Measurements from ENCODE around the gene ZNF831.

Gene ZNF831

GRCh38 chr20:59247731-59248684, 84.4 kb downstream of the ZNF831 start:
- TF ChIP-seq CTCF (IDR thresholded peaks at IDR 0.05) = no peak
- no peaks in the 10 kb centered on the region for H3K9me3 ChIP-seq
- H3K27ac ChIP-seq = no peak overlapping the region
- H3K27me3 ChIP-seq = no peaks in the 10 kb centered on the region
- no peaks in the 10 kb centered on the region for H3K4me1 ChIP-seq (ENCODE audit: control insufficient read depth in 1 of 2, insufficient read depth in 1 of 2, low read depth in 1 of 2, low read length in 1 of 2)
- no peak overlapping the region for H3K4me3 ChIP-seq (ENCODE audit: low read depth in 1 of 2, low read length in 1 of 2)
- H3K36me3 ChIP-seq = no peaks in the 10 kb centered on the region

GRCh38 chr20:59250293-59250692, 86.7 kb downstream of the ZNF831 start:
- H3K9me3 ChIP-seq = no peaks in the 10 kb centered on the region
- H3K27ac ChIP-seq = no peak overlapping the region
- H3K36me3 ChIP-seq = no peaks in the 10 kb centered on the region
- no peak overlapping the region for H3K4me3 ChIP-seq (ENCODE audit: low read depth in 1 of 2, low read length in 1 of 2)
- no peaks in the 10 kb centered on the region for H3K4me1 ChIP-seq (ENCODE audit: control insufficient read depth in 1 of 2, insufficient read depth in 1 of 2, low read depth in 1 of 2, low read length in 1 of 2)
- H3K27me3 ChIP-seq = no peaks in the 10 kb centered on the region
- no peak for TF ChIP-seq CTCF (IDR thresholded peaks at IDR 0.05)

- H3K4me3 ChIP-seq (ENCODE audit: low read depth in 1 of 2, low read length in 1 of 2) = no peak overlapping the region
- H3K36me3 ChIP-seq = no peaks in the 10 kb centered on the region
- H3K27ac ChIP-seq = no peak overlapping the region
- no peaks in the 10 kb centered on the region for H3K9me3 ChIP-seq
- TF ChIP-seq CTCF (IDR thresholded peaks at IDR 0.05) = no peak
- H3K4me1 ChIP-seq (ENCODE audit: control insufficient read depth in 1 of 2, insufficient read depth in 1 of 2, low read depth in 1 of 2, low read length in 1 of 2) = peaks cover 0 to 7% of the 10 kb centered on the region in 2 experiments
- H3K27me3 ChIP-seq = no peaks in the 10 kb centered on the region
Observed at GRCh38 chr20:59253325-59253724, 89.7 kb downstream of the ZNF831 start.

- no peak overlapping the region for H3K4me3 ChIP-seq (ENCODE audit: low read depth in 1 of 2, low read length in 1 of 2)
- H3K4me1 ChIP-seq (ENCODE audit: control insufficient read depth in 1 of 2, insufficient read depth in 1 of 2, low read depth in 1 of 2, low read length in 1 of 2) = peaks cover 3 to 12% of the 10 kb centered on the region in 2 experiments
- no peaks in the 10 kb centered on the region for H3K36me3 ChIP-seq
- H3K27me3 ChIP-seq = no peaks in the 10 kb centered on the region
- no peak for TF ChIP-seq CTCF (IDR thresholded peaks at IDR 0.05)
- no peak overlapping the region for H3K27ac ChIP-seq
- no peaks in the 10 kb centered on the region for H3K9me3 ChIP-seq
Observed at GRCh38 chr20:59253779-59254319, 90.2 kb downstream of the ZNF831 start.

- Histone ChIP-seq H3K4me3 (ENCODE audit: low read depth in 1 of 2, low read length in 1 of 2) (no peak overlapping the region), H3K36me3 (no peaks in the 10 kb centered on the region), H3K9me3 (no peaks in the 10 kb centered on the region), H3K27ac (no peak overlapping the region), H3K4me1 (ENCODE audit: control insufficient read depth in 1 of 2, insufficient read depth in 1 of 2, low read depth in 1 of 2, low read length in 1 of 2) (peaks cover 3 to 22% of the 10 kb centered on the region in 2 experiments), H3K27me3 (no peaks in the 10 kb centered on the region)
- no peak for TF ChIP-seq CTCF (IDR thresholded peaks at IDR 0.05)
Observed at GRCh38 chr20:59255256-59255655, 91.6 kb downstream of the ZNF831 start.
